NB4 (cell line): ENCODE data around the gene OGN.

ENCODE experiments used
- CTCF ChIP-seq: IDR thresholded peaks from one replicate; pipeline ENCODE4 v1.5.1; 2012; ENCODE audit warnings: low read depth, low read length
- MAX ChIP-seq: IDR thresholded peaks from 2 replicates; pipeline ENCODE4 v1.6.1; 2011; ENCODE audit warnings: low read depth, low read length
- MYC ChIP-seq: IDR thresholded peaks from 2 replicates; pipeline ENCODE4 v1.6.1; 2011; ENCODE audit warnings: low read depth, low read length
- POLR2A ChIP-seq: IDR thresholded peaks from 2 replicates; pipeline ENCODE4 v1.6.1; 2011; ENCODE audit warnings: mild to moderate bottlenecking; ENCODE audit not compliant: insufficient read length; ENCODE audit errors: extremely low read depth

GRCh38 chr9:92402360-92402759, 2.0 kb downstream of the OGN start:
- TF ChIP-seq POLR2A (no peak), CTCF (no peak), MAX (no peak), MYC (no peak)
